DND-41 (cell line): ENCODE data around the gene SORL1-AS1.

ENCODE experiments used
- ATAC-seq: fragments of 200-7000 bp; cut with Tn5 transposase; 3 replicates; pipeline ENCODE4 v1.9.1; 2021; ENCODE audit warnings: low read depth; ENCODE audit not compliant: insufficient read depth
- DNase-seq: peaks from one replicate; pipeline ENCODE4 v3.0.0-alpha.2; 2020
- H2AFZ ChIP-seq: 2 replicates; pipeline ENCODE4 v1.6.0; 2012; ENCODE audit warnings: low read depth, low read length
- H3K27ac ChIP-seq: 2 replicates; pipeline ENCODE4 v1.5.1; 2012; ENCODE audit warnings: low read length, inconsistent platforms
- H3K27me3 ChIP-seq: fragments of 200-600 bp; sonication (generic); 2 replicates; pipeline ENCODE4 v1.6.0; 2012; ENCODE audit warnings: low read length, mild to moderate bottlenecking, inconsistent platforms; ENCODE audit not compliant: insufficient read depth, poor library complexity
- H3K36me3 ChIP-seq: 2 replicates; pipeline ENCODE4 v1.5.1; 2012; ENCODE audit warnings: low read length, inconsistent platforms; ENCODE audit not compliant: insufficient read depth
- H3K4me1 ChIP-seq: 2 replicates; pipeline ENCODE4 v1.5.1; 2012; ENCODE audit warnings: mild to moderate bottlenecking, low read length; ENCODE audit not compliant: insufficient read depth
- H3K4me2 ChIP-seq: 2 replicates; pipeline ENCODE4 v1.6.0; 2012; ENCODE audit warnings: mild to moderate bottlenecking, moderate library complexity, low read length, inconsistent platforms; ENCODE audit not compliant: insufficient read depth
- H3K4me3 ChIP-seq, 2 experiments: fragments of 200-600 bp in 1 of 2; shearing (Covaris generic) in 1 of 2; 2 replicates each; pipeline ENCODE4 v1.5.1; 2012 to 2016; ENCODE audit warnings: inconsistent platforms in 2 of 2, low read length in 2 of 2, mild to moderate bottlenecking in 2 of 2, low read depth in 1 of 2, moderate library complexity in 1 of 2
- H3K79me2 ChIP-seq: 2 replicates; pipeline ENCODE4 v1.6.0; 2012; ENCODE audit warnings: low read length, inconsistent platforms; ENCODE audit not compliant: insufficient read depth
- H3K9ac ChIP-seq: 2 replicates; pipeline ENCODE4 v1.6.0; 2012; ENCODE audit warnings: low read depth, mild to moderate bottlenecking, inconsistent platforms, low read length, moderate library complexity
- H3K9me3 ChIP-seq: 2 replicates; pipeline ENCODE4 v1.5.1; 2012; ENCODE audit warnings: low read length, moderate library complexity, mild to moderate bottlenecking, inconsistent platforms; ENCODE audit not compliant: insufficient read depth, severe bottlenecking
- H4K20me1 ChIP-seq: 2 replicates; pipeline ENCODE4 v1.6.0; 2012; ENCODE audit warnings: low read length; ENCODE audit not compliant: insufficient read depth
- CTCF ChIP-seq: IDR thresholded peaks from 2 replicates; pipeline ENCODE4 v1.5.1; 2012; ENCODE audit warnings: borderline replicate concordance, low read length, moderate library complexity, mild to moderate bottlenecking; ENCODE audit not compliant: poor library complexity, severe bottlenecking; ENCODE audit errors: extremely low read depth
- EZH2 ChIP-seq: IDR thresholded peaks from 3 replicates; pipeline ENCODE4 v1.6.1; 2012; ENCODE audit warnings: borderline replicate concordance, low read depth, mild to moderate bottlenecking, moderate library complexity, low read length, inconsistent platforms; ENCODE audit not compliant: severe bottlenecking

SORL1-AS1 gene

GRCh38 chr11:121389651-121390050, 63.1 kb downstream of the SORL1-AS1 start:
- no peak for ATAC-seq
- Histone ChIP-seq H3K27me3 (no peaks in the 10 kb centered on the region), H3K27ac (no peak overlapping the region), H3K79me2 (no peaks in the 10 kb centered on the region), H3K9me3 (no peaks in the 10 kb centered on the region), H3K4me1 (peaks cover 15% of the 10 kb centered on the region), H3K4me3 (no peak overlapping the region), H3K4me2 (no peak overlapping the region), H3K9ac (no peak overlapping the region), H2AFZ (no peak overlapping the region), H4K20me1 (no peaks in the 10 kb centered on the region), H3K36me3 (no peaks in the 10 kb centered on the region)
- no peak for DNase-seq
- TF ChIP-seq CTCF (no peak), EZH2 (no peak)
